Activated CD8-positive, alpha-beta T cell treated with anti-CD3 and anti-CD28 coated beads for 36 hours (primary cell): ENCODE data around the gene GATAD2A. TPM values are rescaled to one million over a fixed set of nuclear protein-coding genes. Genes with fewer than 3 reads are reported as not detected.

Experiments used
- ATAC-seq: fragments of 200-7000 bp; cut with Tn5 transposase; one replicate; pipeline ENCODE4 v1.10.0; 2021; ENCODE audit warnings: mild to moderate bottlenecking, moderate library complexity
- CTCF ChIA-PET: fragments of 350-600 bp; sonication (Branson Sonifier 250); formaldehyde crosslinking; loops from one replicate; lab custom pipeline; 2021; ENCODE audit warnings: antibody characterized with exemption; lab: Charles Lee
- POLR2A ChIA-PET: fragments of 350-600 bp; sonication (Branson Sonifier 250); formaldehyde crosslinking; loops from one replicate; lab custom pipeline; 2021; ENCODE audit warnings: antibody characterized with exemption; lab: Charles Lee
- DNase-seq: peaks from one replicate; pipeline ENCODE4 v3.0.0-alpha.2; 2020
- H3K27ac Mint-ChIP-seq: one replicate; pipeline ENCODE4 v1.8.0; 2021; ENCODE audit warnings: mild to moderate bottlenecking, mixed read lengths
- H3K27me3 Mint-ChIP-seq: one replicate; pipeline ENCODE4 v1.8.0; 2021; ENCODE audit warnings: mixed read lengths
- H3K36me3 Mint-ChIP-seq: one replicate; pipeline ENCODE4 v1.8.0; 2021; ENCODE audit warnings: low read depth, mixed read lengths
- H3K4me1 Mint-ChIP-seq: one replicate; pipeline ENCODE4 v1.8.0; 2021; ENCODE audit warnings: low read depth, mixed read lengths
- H3K4me3 Mint-ChIP-seq: one replicate; pipeline ENCODE4 v1.8.0; 2021; ENCODE audit warnings: mild to moderate bottlenecking, moderate library complexity, mixed read lengths
- H3K9me3 Mint-ChIP-seq: one replicate; pipeline ENCODE4 v1.8.0; 2021; ENCODE audit warnings: mixed read lengths
- CTCF ChIP-seq: fragments of 200-600 bp; IDR thresholded peaks from one replicate; pipeline ENCODE4 v1.8.0; 2022; ENCODE audit warnings: antibody characterized with exemption, mild to moderate bottlenecking
- intact Hi-C: fragments of 100-400 bp; cut with micrococcal nuclease; formaldehyde crosslinking; loops from one replicate; pipeline ENCODE4 v1.10.0; 2022
- total RNA-seq, 2 experiments: library from RNA; stranded (reverse); gene quantifications; one replicate each; pipeline ENCODE4 v1.2.3, GENCODE V29; 2021

The GATAD2A gene
- total RNA-seq, 2 experiments from 2014 or later, result 132 to 136 TPM

- CTCF ChIA-PET, result interaction anchor here (1.0 to 2.3 kb wide), 2 partner anchors 8 to 28 kb away, joined by 3 to 7 read pairs; no protein-coding TSS in a partner anchor
- peaks cover 76% of the 10 kb centered on the region for H3K4me1 Mint-ChIP-seq
- ATAC-seq (peak; percentile 8), DNase-seq (peak; percentile 49)
- peaks cover 41% of the 10 kb centered on the region for H3K36me3 Mint-ChIP-seq
- POLR2A ChIA-PET, result interaction anchor here (0.8 to 3.5 kb wide), 5 partner anchors 11 to 84 kb away, joined by 3 to 22 read pairs (median 3); partner anchors contain the start of genes NDUFA13 and TSSK6
- no peaks in the 10 kb centered on the region for H3K27me3 Mint-ChIP-seq
- intact Hi-C loops, result no loop called here
- TF ChIP-seq CTCF, result no peak
- H3K4me3 Mint-ChIP-seq, result peak overlapping the region; percentile 89
- no peaks in the 10 kb centered on the region for H3K9me3 Mint-ChIP-seq
- peak overlapping the region; percentile 100 for H3K27ac Mint-ChIP-seq
Measured at GRCh38 chr19:19461671-19462622, 56.5 kb downstream of the GATAD2A start.

DNA sequence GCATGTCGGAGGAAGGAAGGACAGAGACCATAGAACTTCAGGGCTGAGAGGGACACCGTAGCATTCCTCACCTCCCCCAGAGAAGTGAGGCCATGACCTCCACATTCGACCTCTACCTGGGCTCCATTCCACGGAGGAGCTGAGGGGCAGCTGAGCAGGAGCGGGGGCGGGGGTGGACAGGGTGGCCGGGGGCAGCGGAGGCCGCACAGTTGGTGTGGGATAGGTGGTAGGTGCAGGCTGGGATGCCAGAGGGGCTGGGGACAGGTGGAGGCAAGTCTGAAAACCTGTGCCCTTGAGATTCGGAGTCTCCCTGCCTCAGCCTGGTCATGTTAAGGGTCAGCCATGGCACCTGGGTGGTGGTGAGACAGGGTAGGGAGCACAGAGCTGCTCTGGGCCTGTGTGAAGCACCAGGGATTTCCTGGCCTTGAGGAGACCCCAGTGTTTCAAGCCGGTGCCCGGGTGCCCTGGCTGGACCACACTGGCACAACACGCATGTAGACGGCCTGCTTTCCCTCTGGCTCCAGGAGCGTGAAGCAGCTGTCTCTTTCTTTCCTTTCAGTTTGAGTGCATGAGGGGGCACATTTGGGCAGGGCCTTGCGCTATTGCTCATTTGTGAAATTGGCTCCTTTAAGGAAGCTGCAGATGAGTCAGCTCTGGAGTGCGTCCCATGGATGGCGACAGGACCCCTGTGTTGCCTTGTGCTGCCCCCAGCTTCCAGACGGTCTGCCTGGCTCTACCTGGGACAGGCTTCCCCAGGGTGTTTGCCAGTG lies 58.1 kb downstream of the GATAD2A start:
- H3K9me3 Mint-ChIP-seq, result peaks cover 14% of the 10 kb centered on the region
- peak overlapping the region; percentile 71 for H3K27ac Mint-ChIP-seq
- no peak overlapping the region for H3K4me3 Mint-ChIP-seq
- ChIA-PET POLR2A (interaction anchor here (1.0 to 1.7 kb wide), 5 partner anchors 9 to 58 kb away, joined by 3 to 8 read pairs (median 5); partner anchors contain the start of genes GATAD2A, NDUFA13 and TSSK6), CTCF (no interaction called here)
- peaks cover 64% of the 10 kb centered on the region for H3K4me1 Mint-ChIP-seq
- DNase-seq (no peak), ATAC-seq (no peak)
- intact Hi-C loops, result no loop called here
- TF ChIP-seq CTCF, result no peak
- H3K27me3 Mint-ChIP-seq, result no peaks in the 10 kb centered on the region
- peaks cover 56% of the 10 kb centered on the region for H3K36me3 Mint-ChIP-seq

DNA sequence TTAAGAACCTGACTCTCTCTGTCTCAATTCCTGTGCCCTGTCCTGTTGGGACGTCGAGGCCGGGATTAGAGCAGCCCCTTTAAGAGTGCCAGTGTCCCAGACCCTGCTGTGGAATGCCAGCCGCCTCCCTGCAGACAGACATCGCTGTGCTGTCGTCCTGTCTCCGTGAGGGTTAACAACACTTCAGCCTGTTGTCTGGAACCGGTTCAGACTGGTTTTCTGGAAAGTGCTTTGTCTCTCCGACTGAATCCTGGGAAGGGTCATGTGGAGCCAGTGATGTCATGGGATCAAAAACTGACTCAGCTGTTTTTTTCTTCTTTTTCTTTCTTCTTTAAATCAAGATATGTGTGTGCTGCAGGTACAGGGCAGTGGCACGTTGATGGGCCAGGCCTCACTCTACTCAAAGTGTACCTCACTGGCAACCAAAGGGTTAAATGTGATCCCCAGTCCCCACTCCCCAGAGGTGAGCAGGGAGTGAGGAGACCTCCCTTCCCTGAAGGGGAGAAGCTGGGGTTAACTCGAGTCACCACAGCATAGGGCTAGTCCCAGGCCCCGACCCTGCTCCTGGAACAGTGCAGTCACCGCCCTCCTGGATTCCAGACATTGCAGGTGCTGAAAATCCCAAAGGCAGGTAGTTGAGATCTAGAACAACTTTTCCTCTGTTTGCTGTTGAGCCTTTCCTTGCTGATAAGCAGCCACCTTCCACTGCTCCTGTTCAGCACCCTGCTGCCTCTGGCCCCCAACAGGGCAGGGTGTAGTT lies 59.0 kb downstream of the GATAD2A start:
- peaks cover 57% of the 10 kb centered on the region for H3K4me1 Mint-ChIP-seq
- no peak overlapping the region for H3K4me3 Mint-ChIP-seq
- peak overlapping the region; percentile 34 for H3K27ac Mint-ChIP-seq
- intact Hi-C loops, result no loop called here
- no peak for ATAC-seq
- no peak for DNase-seq
- H3K36me3 Mint-ChIP-seq, result peaks cover 61% of the 10 kb centered on the region
- ChIA-PET POLR2A (interaction anchor here (1.5 to 1.7 kb wide), 2 partner anchors 8 to 58 kb away, joined by 6 to 8 read pairs; no protein-coding TSS in a partner anchor), CTCF (interaction anchor here (0.6 kb wide), 1 partner anchor 52 kb away, joined by 4 read pairs; no protein-coding TSS in a partner anchor)
- no peaks in the 10 kb centered on the region for H3K27me3 Mint-ChIP-seq
- no peak for TF ChIP-seq CTCF
- H3K9me3 Mint-ChIP-seq, result peaks cover 16% of the 10 kb centered on the region

- peaks cover 62% of the 10 kb centered on the region for H3K36me3 Mint-ChIP-seq
- no peak for TF ChIP-seq CTCF
- DNase-seq, result no peak
- POLR2A ChIA-PET, result interaction anchor here (0.9 kb wide), 1 partner anchor 18 kb away, joined by 3 read pairs; no protein-coding TSS in a partner anchor
- ATAC-seq, result no peak
- H3K4me3 Mint-ChIP-seq, result no peak overlapping the region
- no peaks in the 10 kb centered on the region for H3K27me3 Mint-ChIP-seq
- intact Hi-C loops, result no loop called here
- H3K27ac Mint-ChIP-seq, result peak overlapping the region; percentile 4
- peaks cover 49% of the 10 kb centered on the region for H3K4me1 Mint-ChIP-seq
- H3K9me3 Mint-ChIP-seq, result peaks cover 16% of the 10 kb centered on the region
- CTCF ChIA-PET, result interaction anchor here (2.3 kb wide), 1 partner anchor 25 kb away, joined by 8 read pairs; no protein-coding TSS in a partner anchor
Measured at GRCh38 chr19:19465436-19466070, 60.1 kb downstream of the GATAD2A start.
